Measurements from ENCODE around the gene FEM1C. TPM values are rescaled to one million over a fixed set of nuclear protein-coding genes. Genes with fewer than 3 reads are reported as not detected.

The FEM1C gene
- total RNA-seq, 2 donors from 2014 or later: 21.3 to 26.0 TPM

- no peaks in the 10 kb centered on the region for H3K36me3 ChIP-seq
- H3K4me3 ChIP-seq: no peak overlapping the region
- H3K27ac ChIP-seq: no peak overlapping the region
- H3K27me3 ChIP-seq: no peaks in the 10 kb centered on the region
- no peaks in the 10 kb centered on the region for H3K4me1 ChIP-seq
- no peaks in the 10 kb centered on the region for H3K9me3 ChIP-seq
- no peak for DNase-seq (ENCODE audit: low spot score)
- no peak for TF ChIP-seq CTCF (IDR thresholded peaks at IDR 0.05)
Observed at GRCh38 chr5:115478281-115478680, 66.3 kb downstream of the FEM1C start.

- Histone ChIP-seq H3K27ac (no peak overlapping the region), H3K4me3 (no peak overlapping the region), H3K27me3 (no peaks in the 10 kb centered on the region), H3K36me3 (no peaks in the 10 kb centered on the region), H3K4me1 (peaks cover 0 to 6% of the 10 kb centered on the region in 2 donors), H3K9me3 (no peaks in the 10 kb centered on the region)
- TF ChIP-seq CTCF (IDR thresholded peaks at IDR 0.05): no peak
- no peak for DNase-seq (ENCODE audit: low spot score)
Observed at GRCh38 chr5:115477581-115477980, 67.0 kb downstream of the FEM1C start.

GRCh38 chr5:115475788-115476187, 68.8 kb downstream of the FEM1C start:
- no peak for TF ChIP-seq CTCF (IDR thresholded peaks at IDR 0.05)
- H3K4me3 ChIP-seq: no peak overlapping the region
- H3K36me3 ChIP-seq: no peaks in the 10 kb centered on the region
- peaks cover 0 to 18% of the 10 kb centered on the region in 2 donors for H3K4me1 ChIP-seq
- no peak for DNase-seq (ENCODE audit: low spot score)
- no peaks in the 10 kb centered on the region for H3K27me3 ChIP-seq
- H3K9me3 ChIP-seq: no peaks in the 10 kb centered on the region
- no peak overlapping the region for H3K27ac ChIP-seq

GRCh38 chr5:115472271-115473025, 72.1 kb downstream of the FEM1C start:
- DNase-seq (ENCODE audit: low spot score): no peak
- no peak overlapping the region for H3K4me3 ChIP-seq
- no peak for TF ChIP-seq CTCF (IDR thresholded peaks at IDR 0.05)
- no peaks in the 10 kb centered on the region for H3K9me3 ChIP-seq
- no peaks in the 10 kb centered on the region for H3K36me3 ChIP-seq
- H3K27ac ChIP-seq: peak overlapping the region in 1 of 2 donors; percentile 26
- H3K4me1 ChIP-seq: peaks cover 0 to 18% of the 10 kb centered on the region in 2 donors
- no peaks in the 10 kb centered on the region for H3K27me3 ChIP-seq

- Histone ChIP-seq H3K4me1 (peaks cover 0 to 18% of the 10 kb centered on the region in 2 donors), H3K27me3 (no peaks in the 10 kb centered on the region), H3K9me3 (no peaks in the 10 kb centered on the region), H3K4me3 (no peak overlapping the region), H3K27ac (no peak overlapping the region), H3K36me3 (no peaks in the 10 kb centered on the region)
- no peak for TF ChIP-seq CTCF (IDR thresholded peaks at IDR 0.05)
- peak; percentile 78 for DNase-seq (ENCODE audit: low spot score)
Observed at GRCh38 chr5:115471345-115472063, 73.1 kb downstream of the FEM1C start.
